CD4-positive, alpha-beta memory T cell (primary cell): ENCODE data around the gene MDM2. TPM values are rescaled to one million over a fixed set of nuclear protein-coding genes. Genes with fewer than 3 reads are reported as not detected.

ENCODE experiments used
- CTCF ChIA-PET: fragments of 350-600 bp; sonication (Branson Sonifier 250); formaldehyde crosslinking; loops from one replicate; lab custom pipeline; 2021; ENCODE audit warnings: inconsistent platforms; ENCODE audit not compliant: partially characterized antibody; lab: Charles Lee
- POLR2A ChIA-PET: fragments of 350-600 bp; sonication (Branson Sonifier 250); formaldehyde crosslinking; loops from one replicate; lab custom pipeline; 2021; ENCODE audit not compliant: partially characterized antibody; lab: Charles Lee
- DNase-seq, 5 donors: peaks; one replicate each; pipeline versions ENCODE4 v3.0.0 to v3.0.0-alpha.2; 2020 to 2022; ENCODE audit warnings: mixed read lengths in 1 of 5
- H3K27ac ChIP-seq: one replicate; pipeline ENCODE4 v1.7.0; 2013; ENCODE audit warnings: low read depth, low read length
- H3K27me3 ChIP-seq: 2 replicates; pipeline ENCODE4 v1.7.0; 2013; ENCODE audit warnings: mild to moderate bottlenecking, low read length, moderate library complexity; ENCODE audit not compliant: insufficient read depth
- H3K36me3 ChIP-seq: 2 replicates; pipeline ENCODE4 v1.7.0; 2013; ENCODE audit warnings: mild to moderate bottlenecking, low read length, moderate library complexity; ENCODE audit not compliant: insufficient read depth
- H3K4me1 ChIP-seq: 2 replicates; pipeline ENCODE4 v1.7.0; 2013; ENCODE audit warnings: mild to moderate bottlenecking, low read length, moderate library complexity; ENCODE audit not compliant: insufficient read depth
- H3K4me3 ChIP-seq, 2 donors: one replicate each; pipeline ENCODE4 v1.7.0; 2013; ENCODE audit warnings: low read length in 2 of 2, mild to moderate bottlenecking in 1 of 2
- H3K9me3 ChIP-seq, 2 donors: one replicate each; pipeline ENCODE4 v1.7.0; 2013; ENCODE audit warnings: low read length in 2 of 2, control low read depth in 1 of 2; ENCODE audit not compliant: control insufficient read depth in 1 of 2
- H3K27ac Mint-ChIP-seq, 7 donors: one replicate each; pipeline ENCODE4 v1.8.0; 2020 to 2021; ENCODE audit warnings: mixed read lengths in 7 of 7, mild to moderate bottlenecking in 6 of 7, inconsistent platforms in 3 of 7, moderate library complexity in 3 of 7
- H3K27me3 Mint-ChIP-seq, 2 donors: one replicate each; pipeline ENCODE4 v1.8.0; 2020 to 2021; ENCODE audit warnings: mixed read lengths in 2 of 2
- H3K36me3 Mint-ChIP-seq, 2 donors: one replicate each; pipeline ENCODE4 v1.8.0; 2020 to 2021; ENCODE audit warnings: mixed read lengths in 2 of 2, inconsistent platforms in 1 of 2, mild to moderate bottlenecking in 1 of 2
- H3K4me1 Mint-ChIP-seq, 4 donors: one replicate each; pipeline ENCODE4 v1.8.0; 2020 to 2021; ENCODE audit warnings: mixed read lengths in 4 of 4, mild to moderate bottlenecking in 1 of 4
- H3K4me3 Mint-ChIP-seq, 8 donors: one replicate each; pipeline ENCODE4 v1.8.0; 2020 to 2021; ENCODE audit warnings: mixed read lengths in 8 of 8, mild to moderate bottlenecking in 7 of 8, moderate library complexity in 6 of 8, inconsistent platforms in 3 of 8
- H3K9me3 Mint-ChIP-seq, 8 donors: one replicate each; pipeline ENCODE4 v1.8.0; 2020 to 2021; ENCODE audit warnings: mixed read lengths in 8 of 8, mild to moderate bottlenecking in 5 of 8, inconsistent platforms in 3 of 8, moderate library complexity in 1 of 8
- intact Hi-C: fragments of 100-400 bp; cut with micrococcal nuclease; formaldehyde crosslinking; loops from one replicate; pipeline ENCODE4 v1.15.1; 2023
- polyA plus RNA-seq, 2 donors: library from polyadenylated mRNA; unstranded; fragments of 300-500 nt; fragmentation: Illumina TruSeq; gene quantifications; one replicate each; pipeline ENCODE4 v1.2.3, GENCODE V29; 2021
- total RNA-seq, 2 experiments: library from RNA; stranded (reverse); gene quantifications; one replicate each; pipeline ENCODE4 v1.2.3, GENCODE V29; 2021

Gene MDM2
- total and polyA plus RNA-seq, 4 experiments from 2014 or later, result 9.7 to 121 (median 69.9) TPM

- H3K27ac Mint-ChIP-seq, result no peak overlapping the region
- Histone ChIP-seq H3K27ac (no peak overlapping the region), H3K27me3 (no peaks in the 10 kb centered on the region), H3K9me3 (no peaks in the 10 kb centered on the region), H3K4me3 (no peak overlapping the region), H3K4me1 (no peaks in the 10 kb centered on the region), H3K36me3 (no peaks in the 10 kb centered on the region)
- no peaks in the 10 kb centered on the region for H3K4me1 Mint-ChIP-seq
- H3K9me3 Mint-ChIP-seq, result no peaks in the 10 kb centered on the region
- H3K4me3 Mint-ChIP-seq, result no peak overlapping the region
- DNase-seq, result no peak
- ChIA-PET POLR2A (no interaction called here), CTCF (no interaction called here)
- intact Hi-C loops, result no loop called here
- H3K27me3 Mint-ChIP-seq, result peaks cover 0 to 4% of the 10 kb centered on the region in 2 donors
- H3K36me3 Mint-ChIP-seq, result no peaks in the 10 kb centered on the region
Observed at GRCh38 chr12:68850390-68850789, 42.4 kb downstream of the MDM2 start.

GRCh38 chr12:68851592-68852306 lies 43.8 kb downstream of the MDM2 start:
- H3K4me1 ChIP-seq, result no peaks in the 10 kb centered on the region
- no peaks in the 10 kb centered on the region for H3K36me3 Mint-ChIP-seq
- no peak overlapping the region for H3K4me3 Mint-ChIP-seq
- no peak overlapping the region for H3K4me3 ChIP-seq
- no peaks in the 10 kb centered on the region for H3K9me3 Mint-ChIP-seq
- H3K27me3 Mint-ChIP-seq, result peaks cover 0 to 4% of the 10 kb centered on the region in 2 donors
- intact Hi-C loops, result no loop called here
- H3K27ac Mint-ChIP-seq, result peak overlapping the region in 1 of 7 donors; percentile 7
- no peaks in the 10 kb centered on the region for H3K27me3 ChIP-seq
- ChIA-PET CTCF (interaction anchor here (1.4 kb wide), 1 partner anchor 21 kb away, joined by 7 read pairs; no protein-coding TSS in a partner anchor), POLR2A (no interaction called here)
- no peaks in the 10 kb centered on the region for H3K4me1 Mint-ChIP-seq
- H3K9me3 ChIP-seq, result no peaks in the 10 kb centered on the region
- H3K27ac ChIP-seq, result no peak overlapping the region
- no peaks in the 10 kb centered on the region for H3K36me3 ChIP-seq
- DNase-seq, result no peak

- Histone ChIP-seq H3K27me3 (no peaks in the 10 kb centered on the region), H3K4me1 (no peaks in the 10 kb centered on the region), H3K9me3 (no peaks in the 10 kb centered on the region), H3K27ac (no peak overlapping the region), H3K36me3 (no peaks in the 10 kb centered on the region), H3K4me3 (no peak overlapping the region)
- Mint-ChIP-seq H3K36me3 (no peaks in the 10 kb centered on the region), H3K27me3 (peaks cover 0 to 4% of the 10 kb centered on the region in 2 donors), H3K9me3 (no peaks in the 10 kb centered on the region), H3K4me1 (no peaks in the 10 kb centered on the region), H3K27ac (no peak overlapping the region), H3K4me3 (no peak overlapping the region)
- no peak for DNase-seq
- ChIA-PET CTCF (no interaction called here), POLR2A (no interaction called here)
- intact Hi-C loops, result no loop called here
Observed at GRCh38 chr12:68853396-68854077, 45.6 kb downstream of the MDM2 start.

- POLR2A ChIA-PET, result no interaction called here
- Mint-ChIP-seq H3K27ac (peak overlapping the region in 1 of 7 donors; percentile 22), H3K4me3 (no peak overlapping the region), H3K4me1 (no peaks in the 10 kb centered on the region), H3K9me3 (no peaks in the 10 kb centered on the region), H3K27me3 (peaks cover 0 to 4% of the 10 kb centered on the region in 2 donors), H3K36me3 (no peaks in the 10 kb centered on the region)
- no peak for DNase-seq
- H3K9me3 ChIP-seq, result no peaks in the 10 kb centered on the region
- no peaks in the 10 kb centered on the region for H3K4me1 ChIP-seq
- no peak overlapping the region for H3K4me3 ChIP-seq
- H3K36me3 ChIP-seq, result no peaks in the 10 kb centered on the region
- H3K27ac ChIP-seq, result no peak overlapping the region
- CTCF ChIA-PET, result no interaction called here
- intact Hi-C loops, result no loop called here
- no peaks in the 10 kb centered on the region for H3K27me3 ChIP-seq
Observed at GRCh38 chr12:68854078-68854468, 46.1 kb downstream of the MDM2 start.

- Histone ChIP-seq H3K4me1 (no peaks in the 10 kb centered on the region), H3K36me3 (no peaks in the 10 kb centered on the region), H3K27me3 (no peaks in the 10 kb centered on the region), H3K4me3 (no peak overlapping the region), H3K27ac (no peak overlapping the region), H3K9me3 (no peaks in the 10 kb centered on the region)
- intact Hi-C loops, result no loop called here
- CTCF ChIA-PET, result no interaction called here
- Mint-ChIP-seq H3K4me3 (no peak overlapping the region), H3K27me3 (peaks cover 0 to 4% of the 10 kb centered on the region in 2 donors), H3K27ac (no peak overlapping the region), H3K9me3 (no peaks in the 10 kb centered on the region), H3K4me1 (no peaks in the 10 kb centered on the region), H3K36me3 (no peaks in the 10 kb centered on the region)
- DNase-seq, result no peak
- POLR2A ChIA-PET, result no interaction called here
Observed at GRCh38 chr12:68854554-68854953, 46.6 kb downstream of the MDM2 start.

GRCh38 chr12:68855111-68855510 lies 47.1 kb downstream of the MDM2 start:
- no peak overlapping the region for H3K27ac Mint-ChIP-seq
- no peaks in the 10 kb centered on the region for H3K9me3 Mint-ChIP-seq
- ChIA-PET CTCF (no interaction called here), POLR2A (no interaction called here)
- H3K27ac ChIP-seq, result no peak overlapping the region
- intact Hi-C loops, result no loop called here
- DNase-seq, result no peak
- no peaks in the 10 kb centered on the region for H3K36me3 Mint-ChIP-seq
- H3K9me3 ChIP-seq, result no peaks in the 10 kb centered on the region
- H3K27me3 ChIP-seq, result no peaks in the 10 kb centered on the region
- H3K4me1 Mint-ChIP-seq, result no peaks in the 10 kb centered on the region
- no peaks in the 10 kb centered on the region for H3K4me1 ChIP-seq
- H3K27me3 Mint-ChIP-seq, result peaks cover 2 to 4% of the 10 kb centered on the region in 2 donors
- H3K36me3 ChIP-seq, result no peaks in the 10 kb centered on the region
- no peak overlapping the region for H3K4me3 Mint-ChIP-seq
- H3K4me3 ChIP-seq, result no peak overlapping the region

GRCh38 chr12:68855771-68856170 lies 47.8 kb downstream of the MDM2 start:
- no peaks in the 10 kb centered on the region for H3K36me3 ChIP-seq
- H3K27ac ChIP-seq, result no peak overlapping the region
- Mint-ChIP-seq H3K27ac (no peak overlapping the region), H3K36me3 (no peaks in the 10 kb centered on the region), H3K4me3 (no peak overlapping the region), H3K9me3 (no peaks in the 10 kb centered on the region), H3K27me3 (peaks cover 2 to 4% of the 10 kb centered on the region in 2 donors), H3K4me1 (no peaks in the 10 kb centered on the region)
- H3K27me3 ChIP-seq, result no peaks in the 10 kb centered on the region
- no peak overlapping the region for H3K4me3 ChIP-seq
- no peak for DNase-seq
- no peaks in the 10 kb centered on the region for H3K9me3 ChIP-seq
- intact Hi-C loops, result no loop called here
- CTCF ChIA-PET, result no interaction called here
- POLR2A ChIA-PET, result no interaction called here
- H3K4me1 ChIP-seq, result no peaks in the 10 kb centered on the region
